Lower lobe of right lung (tissue), 2 donors: ENCODE data around the gene CELF4. TPM values are rescaled to one million over a fixed set of nuclear protein-coding genes. Genes with fewer than 3 reads are reported as not detected.
A peak's percentile ranks its signal among the peaks of the same experiment; 100 is the strongest.

Experiments used
- ATAC-seq, 2 donors: fragments of 200-7000 bp; cut with Tn5 transposase; one replicate each; pipeline ENCODE4 v1.9.1; 2020 to 2022; ENCODE audit warnings: mild to moderate bottlenecking in 2 of 2, moderate library complexity in 2 of 2
- DNase-seq: peaks from one replicate; pipeline ENCODE4 v3.0.0-alpha.2; 2020
- H3K27ac ChIP-seq: fragments of 200-600 bp; one replicate; pipeline ENCODE4 v1.8.0; 2022
- H3K27me3 ChIP-seq: fragments of 200-600 bp; one replicate; pipeline ENCODE4 v1.8.0; 2022; ENCODE audit warnings: low read depth
- H3K36me3 ChIP-seq: fragments of 200-600 bp; one replicate; pipeline ENCODE4 v1.8.0; 2022; ENCODE audit warnings: mild to moderate bottlenecking
- H3K4me1 ChIP-seq: fragments of 200-600 bp; one replicate; pipeline ENCODE4 v1.8.0; 2022
- H3K4me3 ChIP-seq: fragments of 200-600 bp; one replicate; pipeline ENCODE4 v1.8.0; 2022; ENCODE audit warnings: mild to moderate bottlenecking
- H3K9me3 ChIP-seq: fragments of 200-600 bp; one replicate; pipeline ENCODE4 v1.8.0; 2022
- CTCF ChIP-seq: fragments of 200-600 bp; IDR thresholded peaks from one replicate; pipeline ENCODE4 v1.8.0; 2022; ENCODE audit warnings: antibody characterized with exemption, mild to moderate bottlenecking
- intact Hi-C: fragments of 100-400 bp; cut with DNase I; formaldehyde crosslinking; loops from one replicate; pipeline ENCODE4 v1.11.0; 2022
- total RNA-seq: library from RNA; stranded (reverse); fragmentation: NEBNext Ultra II Directional; extraction: Animal tissue kit (Norgen Biotek cat#: 25700); gene quantifications from one replicate; pipeline ENCODE4 v1.2.1, GENCODE V29; 2021
- donor health status: DM: no; HTN: yes; CAD: no; lungs with severe emphysema.

The CELF4 gene
- total RNA-seq, 1 donor from 2014 or later: 0.38 TPM

- no peak overlapping the region for H3K27ac ChIP-seq
- TF ChIP-seq CTCF: no peak
- H3K4me3 ChIP-seq: no peak overlapping the region
- H3K9me3 ChIP-seq: no peaks in the 10 kb centered on the region
- H3K36me3 ChIP-seq: no peaks in the 10 kb centered on the region
- H3K4me1 ChIP-seq: no peaks in the 10 kb centered on the region
- H3K27me3 ChIP-seq: peaks cover 8% of the 10 kb centered on the region
- ATAC-seq: no peak
- no peak for DNase-seq
- intact Hi-C loops: no loop called here
Measured at GRCh38 chr18:37244618-37245017, 321.0 kb downstream of the CELF4 start.

GRCh38 chr18:37243741-37244140 is 321.9 kb downstream of the CELF4 start:
- H3K4me3 ChIP-seq: no peak overlapping the region
- H3K27ac ChIP-seq: no peak overlapping the region
- H3K27me3 ChIP-seq: peaks cover 8% of the 10 kb centered on the region
- DNase-seq: no peak
- intact Hi-C loops: no loop called here
- no peaks in the 10 kb centered on the region for H3K36me3 ChIP-seq
- no peaks in the 10 kb centered on the region for H3K4me1 ChIP-seq
- no peak for ATAC-seq
- H3K9me3 ChIP-seq: no peaks in the 10 kb centered on the region
- no peak for TF ChIP-seq CTCF

GRCh38 chr18:37242826-37243560 is 322.6 kb downstream of the CELF4 start:
- DNase-seq: no peak
- no peak for ATAC-seq
- H3K27ac ChIP-seq: no peak overlapping the region
- peaks cover 8% of the 10 kb centered on the region for H3K27me3 ChIP-seq
- no peaks in the 10 kb centered on the region for H3K4me1 ChIP-seq
- TF ChIP-seq CTCF: no peak
- no peaks in the 10 kb centered on the region for H3K36me3 ChIP-seq
- H3K9me3 ChIP-seq: no peaks in the 10 kb centered on the region
- H3K4me3 ChIP-seq: no peak overlapping the region
- intact Hi-C loops: no loop called here

- no peak overlapping the region for H3K4me3 ChIP-seq
- H3K4me1 ChIP-seq: no peaks in the 10 kb centered on the region
- H3K27ac ChIP-seq: no peak overlapping the region
- DNase-seq (no peak), ATAC-seq (no peak)
- no peaks in the 10 kb centered on the region for H3K36me3 ChIP-seq
- H3K9me3 ChIP-seq: no peaks in the 10 kb centered on the region
- intact Hi-C loops: no loop called here
- TF ChIP-seq CTCF: no peak
- peaks cover 8% of the 10 kb centered on the region for H3K27me3 ChIP-seq
Measured at GRCh38 chr18:37242091-37242490, 323.5 kb downstream of the CELF4 start.

- Histone ChIP-seq H3K27ac (no peak overlapping the region), H3K9me3 (no peaks in the 10 kb centered on the region), H3K36me3 (no peaks in the 10 kb centered on the region), H3K4me3 (no peak overlapping the region), H3K4me1 (no peaks in the 10 kb centered on the region), H3K27me3 (no peaks in the 10 kb centered on the region)
- ATAC-seq (peak in 1 of 2 donors; percentile 18), DNase-seq (no peak)
- TF ChIP-seq CTCF: no peak
- intact Hi-C loops: no loop called here
Measured at GRCh38 chr18:37238282-37239108, 327.1 kb downstream of the CELF4 start.
